GM12874 (cell line): ENCODE measurements around the gene SHISA6.

Experiments used
- TF ChIP-seq, protein P1 (sequence below): IDR thresholded peaks from 2 replicates; pipeline ENCODE4 v1.5.1; 2011; ENCODE audit warnings: low read depth, mild to moderate bottlenecking, control low read depth, low read length, moderate library complexity; ENCODE audit not compliant: insufficient read depth

Gene SHISA6

DNA sequence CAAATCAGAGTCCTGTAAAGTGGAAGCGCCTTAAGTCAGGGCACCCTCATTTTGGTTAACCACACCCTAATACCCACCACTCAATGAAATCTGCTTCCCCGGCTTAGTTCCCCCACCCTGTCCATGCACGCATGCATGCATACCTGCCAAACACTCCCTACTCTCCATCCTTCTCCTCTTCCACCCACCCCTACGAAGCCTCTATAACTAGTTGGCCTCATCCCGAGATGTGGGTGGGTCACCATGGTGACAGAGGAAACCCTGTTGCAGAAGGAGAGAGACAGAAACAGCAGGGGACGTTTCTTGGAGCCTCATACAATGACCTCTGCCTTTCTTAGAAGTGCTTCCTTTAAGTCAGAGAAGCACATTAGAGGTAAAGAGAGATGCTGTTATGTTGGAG is 310.4 kb downstream of the SHISA6 start:
- TF ChIP-seq, protein P1, sequence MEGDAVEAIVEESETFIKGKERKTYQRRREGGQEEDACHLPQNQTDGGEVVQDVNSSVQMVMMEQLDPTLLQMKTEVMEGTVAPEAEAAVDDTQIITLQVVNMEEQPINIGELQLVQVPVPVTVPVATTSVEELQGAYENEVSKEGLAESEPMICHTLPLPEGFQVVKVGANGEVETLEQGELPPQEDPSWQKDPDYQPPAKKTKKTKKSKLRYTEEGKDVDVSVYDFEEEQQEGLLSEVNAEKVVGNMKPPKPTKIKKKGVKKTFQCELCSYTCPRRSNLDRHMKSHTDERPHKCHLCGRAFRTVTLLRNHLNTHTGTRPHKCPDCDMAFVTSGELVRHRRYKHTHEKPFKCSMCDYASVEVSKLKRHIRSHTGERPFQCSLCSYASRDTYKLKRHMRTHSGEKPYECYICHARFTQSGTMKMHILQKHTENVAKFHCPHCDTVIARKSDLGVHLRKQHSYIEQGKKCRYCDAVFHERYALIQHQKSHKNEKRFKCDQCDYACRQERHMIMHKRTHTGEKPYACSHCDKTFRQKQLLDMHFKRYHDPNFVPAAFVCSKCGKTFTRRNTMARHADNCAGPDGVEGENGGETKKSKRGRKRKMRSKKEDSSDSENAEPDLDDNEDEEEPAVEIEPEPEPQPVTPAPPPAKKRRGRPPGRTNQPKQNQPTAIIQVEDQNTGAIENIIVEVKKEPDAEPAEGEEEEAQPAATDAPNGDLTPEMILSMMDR = no peak

DNA sequence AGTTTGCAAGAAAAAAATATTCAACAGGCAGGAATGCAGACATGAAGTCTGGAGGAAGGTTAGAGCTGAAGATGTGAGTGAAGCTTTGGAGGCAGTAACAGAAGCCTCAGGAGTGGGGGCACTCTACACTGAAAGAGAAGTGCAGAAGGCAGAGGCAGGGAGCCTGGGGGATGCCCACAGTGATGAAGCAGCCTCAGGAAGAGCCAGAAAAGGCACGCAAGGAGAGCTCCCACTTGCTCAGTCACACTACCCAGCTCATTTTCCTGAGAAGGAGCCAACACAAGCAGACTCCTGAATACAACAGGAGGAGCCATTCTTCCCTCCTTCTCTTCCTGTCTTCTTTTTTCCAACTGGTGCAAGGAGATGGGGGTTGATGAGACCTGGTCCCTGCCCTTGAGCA is 312.1 kb downstream of the SHISA6 start:
- TF ChIP-seq, protein P1 = no peak

DNA sequence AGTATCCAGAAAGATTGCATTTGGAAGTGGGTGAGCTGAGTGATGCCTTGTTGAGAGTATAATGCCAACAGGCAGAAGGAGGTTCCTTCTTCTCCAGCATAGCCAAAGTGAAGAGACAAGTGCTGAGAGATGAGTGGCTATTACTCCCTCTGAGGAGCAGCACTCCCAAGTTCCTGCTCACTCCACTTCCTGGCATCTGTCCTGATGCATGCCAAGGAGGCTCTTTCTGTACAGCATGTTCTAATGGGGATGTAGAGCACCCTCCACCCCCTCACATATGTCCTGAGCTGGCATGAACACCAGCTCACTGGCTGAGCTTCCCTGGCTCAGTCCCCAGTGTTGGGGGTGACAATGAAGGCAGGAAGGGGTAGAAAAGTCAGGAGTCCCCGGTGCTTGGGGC is 313.0 kb downstream of the SHISA6 start:
- TF ChIP-seq, protein P1 = no peak

DNA sequence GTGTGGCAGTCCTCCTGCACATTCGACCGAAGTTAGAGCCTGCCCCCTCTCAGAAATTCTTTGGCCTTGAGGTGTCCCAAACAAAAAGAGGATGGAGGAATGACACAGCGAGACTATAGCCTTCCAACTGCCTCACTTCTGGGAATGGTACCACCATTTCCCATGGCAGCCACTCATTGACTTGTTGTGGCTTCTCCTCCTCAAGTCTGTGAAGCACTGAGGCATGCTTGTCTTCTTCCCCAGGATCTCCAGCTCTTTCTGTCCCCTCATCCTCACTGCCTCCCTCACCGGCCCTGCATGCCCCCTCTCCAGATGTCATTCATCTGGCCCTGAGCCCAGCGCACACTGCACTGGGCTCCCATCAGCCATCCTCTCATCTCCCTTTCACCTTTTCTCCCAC is 313.5 kb downstream of the SHISA6 start:
- TF ChIP-seq, protein P1 = no peak

DNA sequence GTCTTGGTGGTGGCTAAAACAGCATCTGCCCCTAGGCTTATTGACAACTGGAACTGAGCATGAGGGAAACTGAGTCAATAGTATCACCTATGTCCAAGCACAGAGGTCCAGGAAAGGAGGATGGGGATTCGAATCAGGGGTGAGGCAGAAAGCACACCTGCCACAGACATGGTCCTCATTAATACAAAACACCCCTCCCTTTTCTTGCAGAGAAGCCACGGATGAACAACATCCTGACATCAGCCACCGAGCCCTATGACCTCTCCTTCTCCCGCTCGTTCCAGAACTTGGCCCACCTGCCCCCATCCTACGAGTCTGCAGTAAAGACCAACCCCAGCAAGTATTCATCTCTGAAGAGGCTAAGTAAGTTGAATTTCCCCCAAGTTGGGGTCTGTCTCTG is 314.5 kb downstream of the SHISA6 start:
- TF ChIP-seq, protein P1 = no peak

DNA sequence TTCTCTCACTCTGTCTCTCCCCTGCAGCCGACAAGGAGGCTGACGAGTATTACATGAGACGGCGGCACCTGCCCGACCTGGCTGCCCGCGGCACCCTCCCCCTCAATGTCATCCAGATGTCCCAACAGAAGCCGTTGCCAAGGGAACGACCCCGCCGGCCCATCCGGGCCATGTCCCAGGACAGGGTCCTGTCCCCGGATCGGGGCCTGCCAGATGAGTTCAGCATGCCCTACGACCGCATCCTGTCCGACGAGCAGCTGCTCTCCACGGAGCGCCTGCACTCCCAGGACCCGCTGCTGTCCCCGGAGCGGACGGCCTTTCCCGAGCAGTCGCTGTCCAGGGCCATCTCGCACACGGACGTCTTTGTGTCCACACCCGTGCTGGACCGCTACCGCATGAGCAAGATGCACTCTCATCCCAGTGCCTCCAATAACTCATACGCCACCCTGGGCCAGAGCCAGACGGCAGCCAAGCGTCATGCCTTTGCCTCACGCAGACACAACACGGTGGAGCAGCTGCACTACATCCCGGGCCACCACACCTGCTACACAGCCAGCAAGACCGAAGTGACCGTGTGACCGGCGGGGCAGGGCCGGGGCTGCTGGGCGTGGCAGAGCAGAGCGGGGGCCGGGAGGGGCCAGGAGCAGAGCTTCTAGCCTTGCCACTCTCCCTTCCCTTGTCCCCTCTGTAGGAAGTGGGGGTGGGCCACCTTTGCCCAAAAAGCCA is 316.9 kb downstream of the SHISA6 start:
- TF ChIP-seq, protein P1 = no peak

DNA sequence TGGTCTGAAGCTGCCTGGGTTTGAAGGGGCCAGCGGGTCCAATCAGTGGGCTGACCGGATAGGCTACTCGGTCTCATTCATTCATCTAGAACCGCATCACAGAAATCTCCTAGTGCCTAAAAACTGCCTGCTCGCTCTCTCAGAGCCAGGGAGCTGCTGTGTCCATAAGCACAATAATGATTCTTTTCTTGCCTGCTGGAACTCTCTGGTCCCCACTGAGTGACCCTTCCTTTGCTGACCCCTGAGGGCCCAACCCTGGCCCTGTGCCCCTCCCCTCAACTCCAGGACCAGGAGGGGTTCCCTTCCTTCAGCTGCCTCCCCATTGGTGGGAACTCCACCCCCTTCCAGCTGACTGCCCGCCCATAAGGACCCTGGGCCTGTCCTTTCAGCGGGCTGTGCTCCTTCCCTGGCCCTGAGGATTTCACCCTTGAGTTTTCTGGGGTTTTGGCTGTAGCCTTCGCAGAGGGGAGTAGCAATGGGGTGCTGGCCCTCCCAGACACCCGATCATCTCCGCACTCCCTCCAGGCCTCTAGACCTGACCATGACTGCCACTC is 317.7 kb downstream of the SHISA6 start:
- TF ChIP-seq, protein P1 = no peak
